PC-3 (cell line): ENCODE measurements around the gene FN1. TPM values are rescaled to one million over a fixed set of nuclear protein-coding genes. Genes with fewer than 3 reads are reported as not detected.

ENCODE experiments used
- ATAC-seq: fragments of 200-7000 bp; cut with Tn5 transposase; 2 replicates; pipeline ENCODE4 v1.9.1; 2020; ENCODE audit warnings: mild to moderate bottlenecking, moderate library complexity
- BruUV-seq: library from RNA; stranded (reverse); fragments of 400-500 nt; replicated peaks from 2 replicates; lab custom pipeline; 2021; lab: Mats Ljungman, UMichigan
- CTCF ChIA-PET: fragments of 300-600 bp; sonication (Branson Sonifier 250); formaldehyde crosslinking; loops from one replicate; lab custom pipeline; 2022; ENCODE audit warnings: antibody characterized with exemption; lab: Charles Lee
- POLR2A ChIA-PET: fragments of 300-600 bp; sonication (Branson Sonifier 250); formaldehyde crosslinking; loops from one replicate; lab custom pipeline; 2022; ENCODE audit warnings: antibody characterized with exemption; ENCODE audit not compliant: unreplicated experiment; lab: Charles Lee
- DNase-seq: peaks from one replicate; pipeline ENCODE4 v3.0.0-alpha.2; 2015
- H2AFZ ChIP-seq: fragments of 300-600 bp; sonication (generic); 2 replicates; pipeline ENCODE4 v1.6.0; 2016; ENCODE audit warnings: antibody characterized with exemption, low read length
- H3F3A ChIP-seq: fragments of 300-600 bp; sonication (generic); one replicate; pipeline ENCODE4 v1.6.0; 2017; ENCODE audit warnings: antibody characterized with exemption, low read length, control low read depth, mild to moderate bottlenecking; ENCODE audit not compliant: unreplicated experiment
- H3K27ac ChIP-seq: fragments of 300-600 bp; sonication (generic); 2 replicates; pipeline ENCODE4 v1.5.1; 2016; ENCODE audit warnings: mild to moderate bottlenecking, low read length
- H3K27me3 ChIP-seq: fragments of 300-600 bp; sonication (generic); 2 replicates; pipeline ENCODE4 v1.6.1; 2016; ENCODE audit warnings: low read length, mixed read lengths
- H3K36me3 ChIP-seq: fragments of 300-600 bp; sonication (generic); 2 replicates; pipeline ENCODE4 v1.6.1; 2016; ENCODE audit warnings: low read depth, mixed run types, low read length, mixed read lengths
- H3K4me1 ChIP-seq: fragments of 300-600 bp; sonication (generic); 2 replicates; pipeline ENCODE4 v1.5.1; 2016; ENCODE audit warnings: low read length; ENCODE audit not compliant: insufficient read depth
- H3K4me2 ChIP-seq: fragments of 300-600 bp; sonication (generic); 2 replicates; pipeline ENCODE4 v1.6.0; 2016; ENCODE audit warnings: low read length
- H3K4me3 ChIP-seq: fragments of 300-600 bp; sonication (generic); 2 replicates; pipeline ENCODE4 v1.5.1; 2016; ENCODE audit warnings: mild to moderate bottlenecking, low read length, mixed read lengths
- H3K79me2 ChIP-seq: fragments of 300-600 bp; sonication (generic); 2 replicates; pipeline ENCODE4 v1.6.1; 2017; ENCODE audit warnings: low read length, mixed read lengths
- H3K9ac ChIP-seq: fragments of 300-600 bp; sonication (generic); 2 replicates; pipeline ENCODE4 v1.6.0; 2016; ENCODE audit warnings: mild to moderate bottlenecking, low read length
- H3K9me2 ChIP-seq: fragments of 300-600 bp; sonication (generic); replicated peaks from 2 replicates; pipeline ENCODE4 v1.6.1; 2016; ENCODE audit warnings: mixed run types, low read length, mixed read lengths
- H3K9me3 ChIP-seq: fragments of 300-600 bp; sonication (generic); 2 replicates; pipeline ENCODE4 v1.6.1; 2016; ENCODE audit warnings: low read length, mixed read lengths
- H4K20me1 ChIP-seq: fragments of 300-600 bp; sonication (generic); 2 replicates; pipeline ENCODE4 v1.6.1; 2016; ENCODE audit warnings: low read length, mixed read lengths
- CTCF ChIP-seq: fragments of 300-600 bp; sonication (generic); conservative IDR thresholded peaks from 2 replicates; pipeline ENCODE4 v1.5.1; 2017; ENCODE audit warnings: antibody characterized with exemption, low read depth, mild to moderate bottlenecking, low read length
- EZH2 ChIP-seq: fragments of 300-600 bp; sonication (generic); IDR thresholded peaks from one replicate; pipeline ENCODE4 v1.6.1; 2017; ENCODE audit warnings: antibody characterized with exemption, mild to moderate bottlenecking, low read length; ENCODE audit not compliant: unreplicated experiment
- EZH2phosphoT487 ChIP-seq: fragments of 300-600 bp; sonication (generic); IDR thresholded peaks from 2 replicates; pipeline ENCODE4 v1.6.1; 2018; ENCODE audit warnings: mild to moderate bottlenecking, antibody characterized with exemption, low read length, borderline replicate concordance
- intact Hi-C: fragments of 100-400 bp; cut with micrococcal nuclease; formaldehyde crosslinking; loops from 2 replicates; pipeline ENCODE4 v1.9.0; 2023
- total RNA-seq: library from RNA; depleted of rRNA; stranded (reverse); fragments of >200 nt; gene quantifications from 2 replicates; pipeline ENCODE4 v1.2.3, GENCODE V29; 2014

The FN1 gene
- total RNA-seq, 1 experiment from 2014 or later: 220 TPM

- peak; percentile 37 for ATAC-seq
- Histone ChIP-seq H2AFZ (peak overlapping the region; percentile 91), H3K79me2 (peaks cover 13% of the 10 kb centered on the region), H3K4me3 (peak overlapping the region; percentile 94), H3K9me3 (no peaks in the 10 kb centered on the region), H3K27ac (peak overlapping the region; percentile 63), H3K27me3 (no peaks in the 10 kb centered on the region), H3K4me1 (peaks cover 38% of the 10 kb centered on the region), H3K9ac (peak overlapping the region; percentile 87), H3K9me2 (no peaks in the 10 kb centered on the region), H3K36me3 (peaks cover 21% of the 10 kb centered on the region; the same call in 1 of the 2 replicates), H4K20me1 (no peaks in the 10 kb centered on the region), H3F3A (no peaks in the 10 kb centered on the region), H3K4me2 (peak overlapping the region; percentile 89)
- BruUV-seq: no TSS peak
- intact Hi-C loops: loop anchor here (5.0 kb wide), 3 partner anchors 257 to 487 kb away; no protein-coding TSS in a partner anchor
- TF ChIP-seq EZH2phosphoT487 (no peak), CTCF (no peak), EZH2 (no peak)
- DNase-seq: peak; percentile 37
- ChIA-PET POLR2A (no interaction called here), CTCF (no interaction called here)
Measured at GRCh38 chr2:215435280-215435869, 493 bp downstream of the FN1 start.

GRCh38 chr2:215434447-215435279 is 1.2 kb downstream of the FN1 start:
- Histone ChIP-seq H3K4me1 (peaks cover 38% of the 10 kb centered on the region), H3K9me2 (no peaks in the 10 kb centered on the region), H2AFZ (peak overlapping the region; percentile 91), H3F3A (no peaks in the 10 kb centered on the region), H3K9me3 (no peaks in the 10 kb centered on the region), H3K79me2 (peaks cover 13% of the 10 kb centered on the region), H3K9ac (peak overlapping the region; percentile 87), H4K20me1 (no peaks in the 10 kb centered on the region), H3K4me3 (peak overlapping the region; percentile 94), H3K27ac (peak overlapping the region; percentile 63), H3K36me3 (peaks cover 27% of the 10 kb centered on the region; the same call in 1 of the 2 replicates), H3K4me2 (peak overlapping the region; percentile 89), H3K27me3 (no peaks in the 10 kb centered on the region)
- TSS peak; percentile 56 for BruUV-seq
- POLR2A ChIA-PET: interaction anchor here (0.6 kb wide), 1 partner anchor 261 kb away, joined by 4 read pairs; no protein-coding TSS in a partner anchor
- CTCF ChIA-PET: no interaction called here
- ATAC-seq (no peak), DNase-seq (peak; percentile 28)
- TF ChIP-seq CTCF (no peak), EZH2 (no peak), EZH2phosphoT487 (no peak)
- intact Hi-C loops: loop anchor here (5.0 kb wide), 3 partner anchors 258 to 488 kb away; no protein-coding TSS in a partner anchor
